GM12878 (cell line): ENCODE measurements around the gene SPTAN1. TPM values are rescaled to one million over a fixed set of nuclear protein-coding genes. Genes with fewer than 3 reads are reported as not detected.

Source experiments
- ATAC-seq: fragments of 200-7000 bp; cut with Tn5 transposase; 3 replicates; pipeline ENCODE4 v1.9.1; 2020; ENCODE audit warnings: mild to moderate bottlenecking, moderate library complexity
- BruUV-seq: library from RNA; stranded (reverse); fragments of 400-500 nt; replicated peaks from 2 replicates; lab custom pipeline; 2021; lab: Mats Ljungman, UMichigan
- CTCF ChIA-PET: fragments of 300-600 bp; sonication (Branson Sonifier 250); formaldehyde crosslinking; extraction: SDS; loops from one replicate; lab custom pipeline; 2021; ENCODE audit warnings: inconsistent platforms; lab: Yijun Ruan, JAX
- POLR2A ChIA-PET: fragments of 350-600 bp; formaldehyde crosslinking; extraction: SDS; loops from one replicate; lab custom pipeline; 2021; ENCODE audit warnings: inconsistent platforms; lab: Charles Lee
- RAD21 ChIA-PET: fragments of 300-600 bp; sonication (Branson Sonifier 250); formaldehyde crosslinking; loops from one replicate; lab custom pipeline; 2023; ENCODE audit warnings: antibody characterized with exemption; ENCODE audit not compliant: unreplicated experiment; lab: Charles Lee
- SMC1A ChIA-PET: fragments of 300-600 bp; sonication (Branson Sonifier 250); formaldehyde crosslinking; loops from one replicate; lab custom pipeline; 2023; ENCODE audit not compliant: unreplicated experiment, uncharacterized antibody; lab: Charles Lee
- DNase-seq: peaks from one replicate; pipeline ENCODE4 v3.0.0-alpha.2; 2011; ENCODE audit warnings: low read depth, low spot score
- FAIRE-seq: peaks from 3 replicates; lab custom pipeline; 2011; peaks lifted over from hg19 to GRCh38; lab: Jason Lieb, UNC
- H2AFZ ChIP-seq: 2 replicates; pipeline ENCODE4 v1.6.0; 2011; ENCODE audit warnings: low read depth, low read length, control low read depth; ENCODE audit not compliant: control insufficient read depth
- H3K27ac ChIP-seq: 2 replicates; pipeline ENCODE4 v1.5.1; 2011; ENCODE audit warnings: control low read depth; ENCODE audit not compliant: control insufficient read depth, insufficient read depth
- H3K27me3 ChIP-seq, 2 experiments: replicated peaks in 1 of 2; 2 replicates each; pipeline versions ENCODE4 v1.6.0 to v1.6.1; 2011; ENCODE audit warnings: low read length in 1 of 2; ENCODE audit not compliant: control insufficient read depth in 2 of 2, insufficient read depth in 2 of 2
- H3K36me3 ChIP-seq, 2 experiments: 2 replicates each; pipeline ENCODE4 v1.5.1; 2011; ENCODE audit warnings: low read length in 1 of 2; ENCODE audit not compliant: control insufficient read depth in 2 of 2, insufficient read depth in 2 of 2
- H3K4me1 ChIP-seq: 2 replicates; pipeline ENCODE4 v1.6.1; 2011; ENCODE audit warnings: mild to moderate bottlenecking, low read length, moderate library complexity, mixed read lengths; ENCODE audit not compliant: control insufficient read depth, insufficient read depth
- H3K4me2 ChIP-seq: 2 replicates; pipeline ENCODE4 v1.6.0; 2011; ENCODE audit warnings: control low read depth; ENCODE audit not compliant: control insufficient read depth, insufficient read depth
- H3K4me3 ChIP-seq: fragments of 200-600 bp; sonication (generic); 2 replicates; pipeline ENCODE4 v1.5.1; 2016
- H3K79me2 ChIP-seq: 2 replicates; pipeline ENCODE4 v1.6.0; 2011; ENCODE audit warnings: low read length; ENCODE audit not compliant: control insufficient read depth, insufficient read depth
- H3K9ac ChIP-seq: 2 replicates; pipeline ENCODE4 v1.8.0; 2011; ENCODE audit warnings: low read length, control low read depth, mixed read lengths; ENCODE audit not compliant: control insufficient read depth, insufficient read depth
- H3K9me3 ChIP-seq: replicated peaks from 3 replicates; pipeline ENCODE4 v1.5.1; 2011; ENCODE audit warnings: mild to moderate bottlenecking, low read length; ENCODE audit not compliant: control insufficient read depth, insufficient read depth
- H4K20me1 ChIP-seq: 2 replicates; pipeline ENCODE4 v1.6.0; 2011; ENCODE audit not compliant: control insufficient read depth, insufficient read depth
- CEBPB ChIP-seq, 2 experiments: fragments of 150-350 bp in 1 of 2; IDR thresholded peaks; 2 replicates each; pipeline ENCODE4 v1.6.1; 2012 to 2014; ENCODE audit warnings: low read depth in 2 of 2, low read length in 2 of 2, borderline replicate concordance in 1 of 2, inconsistent platforms in 1 of 2
- HDGF ChIP-seq: fragments of 450-650 bp; IDR thresholded peaks from 2 replicates; pipeline ENCODE4 v1.6.1; 2016; ENCODE audit warnings: antibody characterized with exemption
- KDM1A ChIP-seq: fragments of 200-600 bp; sonication (generic); IDR thresholded peaks from 2 replicates; pipeline ENCODE4 v1.6.1; 2016; ENCODE audit warnings: borderline replicate concordance
- NFYA ChIP-seq: IDR thresholded peaks from 2 replicates; pipeline ENCODE4 v1.6.1; 2011; ENCODE audit warnings: low read depth, mild to moderate bottlenecking, low read length, improper control_type of control experiment, borderline replicate concordance
- NRF1 ChIP-seq: conservative IDR thresholded peaks from 2 replicates; pipeline ENCODE4 v1.6.1; 2011; ENCODE audit warnings: mild to moderate bottlenecking, low read depth, low read length, improper control_type of control experiment
- RCOR1 ChIP-seq: conservative IDR thresholded peaks from 2 replicates; pipeline ENCODE4 v1.6.1; 2012; ENCODE audit warnings: low read depth, low read length, improper control_type of control experiment
- SMAD1 ChIP-seq: fragments of 450-650 bp; IDR thresholded peaks from 2 replicates; pipeline ENCODE4 v1.6.1; 2018; ENCODE audit warnings: mild to moderate bottlenecking, low read depth; ENCODE audit not compliant: partially characterized antibody
- SRF ChIP-seq, 2 experiments: IDR thresholded peaks; 2 replicates each; pipeline ENCODE4 v1.6.1; 2011; ENCODE audit warnings: low read depth in 2 of 2, low read length in 2 of 2, mild to moderate bottlenecking in 1 of 2, moderate library complexity in 1 of 2
- ZSCAN29 ChIP-seq: fragments of 450-650 bp; IDR thresholded peaks from 2 replicates; pipeline ENCODE4 v1.6.1; 2017; ENCODE audit warnings: mild to moderate bottlenecking, moderate library complexity
- WGBS: methylation state at CpG from one replicate; pipeline ENCODE4 v1.1.6; 2016; ENCODE audit warnings: low lambda C conversion rate; ENCODE audit not compliant: insufficient replicate concordance, insufficient coverage; ENCODE audit errors: missing lambda C conversion rate; 5-methylcytosine and 5-hydroxymethylcytosine counted together
- in situ Hi-C: fragments of 300-500 bp; cut with MboI; formaldehyde crosslinking; loops from 9 replicates; pipeline ENCODE4 v1.14.3; 2018; ENCODE audit warnings: mixed read lengths
- intact Hi-C: fragments of 100-400 bp; cut with micrococcal nuclease; formaldehyde crosslinking; loops from one replicate; pipeline ENCODE4 v1.14.2; 2022; ENCODE audit not compliant: unreplicated experiment
- polyA plus RNA-seq, 11 experiments: library from polyadenylated mRNA; depleted of rRNA in 4 of 11; unstranded in 6 of 11; stranded (reverse) in 5 of 11; fragments of >200 nt; fragmentation: Nextera tagmentation in 4 of 11; fragmentation: Illumina TruSeq in 1 of 11; extraction: Ambion mirVana in 4 of 11; extraction: Trizol in 1 of 11; gene quantifications; 1 replicate in 1 of 11; 2 replicates in 10 of 11; pipeline versions ENCODE4 v1.2.1 to v1.2.3, GENCODE V29; 2011 to 2016; ENCODE audit warnings: inconsistent platforms in 2 of 11, missing spikeins in 2 of 11, low read depth in 1 of 11
- total RNA-seq, 4 experiments: library from RNA; depleted of rRNA in 3 of 4; stranded (reverse); fragments of >200 nt in 3 of 4; fragmentation: Illumina TruSeq in 1 of 4; extraction: Trizol in 1 of 4; gene quantifications; 2 replicates each; pipeline versions ENCODE4 v1.2.1 to v1.2.3, GENCODE V29; 2013 to 2021
- TF ChIP-seq, protein P1 (sequence below): fragments of 450-650 bp; IDR thresholded peaks from 2 replicates; pipeline ENCODE4 v1.6.1; 2017; ENCODE audit warnings: mild to moderate bottlenecking, moderate library complexity

SPTAN1 gene
- total and polyA plus RNA-seq, 10 of the 15 experiments (the other 5 are each of a cell fraction or from before 2014, with no cell fraction given), result 18.7 to 156 (median 73.6) TPM

DNA sequence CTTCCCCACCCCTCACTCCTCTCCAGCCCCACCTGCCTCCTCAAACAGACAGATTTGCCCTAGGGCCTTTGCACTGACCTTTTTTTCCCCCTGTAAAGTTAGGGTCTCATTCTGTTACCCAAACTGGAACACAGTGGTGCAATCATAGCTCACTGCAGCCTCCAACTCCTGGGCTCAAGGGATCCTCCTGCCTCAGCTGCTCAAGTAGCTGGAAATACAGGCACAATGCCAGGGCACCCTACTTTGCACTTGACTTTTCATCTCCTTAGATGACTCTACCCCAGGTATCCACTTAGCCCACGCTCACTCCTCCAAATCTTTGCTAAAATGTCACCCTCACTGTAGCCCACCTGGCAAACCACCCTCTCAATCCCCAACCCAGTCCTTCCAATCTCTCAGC, 102.1 kb downstream of the SPTAN1 start:
- H4K20me1 ChIP-seq, result no peaks in the 10 kb centered on the region
- no peak overlapping the region for H3K4me3 ChIP-seq
- BruUV-seq, result no TSS peak
- no peaks in the 10 kb centered on the region for H3K36me3 ChIP-seq
- SMC1A ChIA-PET, result interaction anchor here (0.5 to 1.6 kb wide), 4 partner anchors 9 to 159 kb away, joined by 3 to 5 read pairs (median 3); no protein-coding TSS in a partner anchor
- no peak for FAIRE-seq
- TF ChIP-seq HDGF (no peak), SMAD1 (no peak), KDM1A (no peak)
- TF ChIP-seq, all 136 proteins: peak for 0
- no peak for ATAC-seq
- no peak for DNase-seq
- in situ Hi-C loops (no loop called here), intact Hi-C loops (loop anchor here (10.0 kb wide), 1 partner anchor 120 kb away; the partner anchor contains the start of gene ZER1)
- ChIA-PET POLR2A (interaction anchor here (0.5 to 1.9 kb wide), 7 partner anchors 8 to 31 kb away, joined by 3 to 8 read pairs (median 4); no protein-coding TSS in a partner anchor), RAD21 (interaction anchor here (0.7 to 2.6 kb wide), 3 partner anchors 9 to 16 kb away, joined by 3 to 7 read pairs (median 3); no protein-coding TSS in a partner anchor), CTCF (interaction anchor here (0.8 to 1.0 kb wide), 2 partner anchors 38 to 48 kb away, joined by 3 read pairs; partner anchors contain the start of gene PKN3)
- Histone ChIP-seq H3K79me2 (no peaks in the 10 kb centered on the region; the same call in 1 of the 2 replicates), H2AFZ (no peak overlapping the region), H3K27ac (no peak overlapping the region), H3K9ac (no peak overlapping the region), H3K9me3 (no peaks in the 10 kb centered on the region), H3K27me3 (no peaks in the 10 kb centered on the region), H3K4me2 (no peak overlapping the region), H3K4me1 (peaks cover 3% of the 10 kb centered on the region; the same call in 1 of the 2 replicates)
- WGBS, result 100% methylated on average over 1 of the region's 1 CpG

DNA sequence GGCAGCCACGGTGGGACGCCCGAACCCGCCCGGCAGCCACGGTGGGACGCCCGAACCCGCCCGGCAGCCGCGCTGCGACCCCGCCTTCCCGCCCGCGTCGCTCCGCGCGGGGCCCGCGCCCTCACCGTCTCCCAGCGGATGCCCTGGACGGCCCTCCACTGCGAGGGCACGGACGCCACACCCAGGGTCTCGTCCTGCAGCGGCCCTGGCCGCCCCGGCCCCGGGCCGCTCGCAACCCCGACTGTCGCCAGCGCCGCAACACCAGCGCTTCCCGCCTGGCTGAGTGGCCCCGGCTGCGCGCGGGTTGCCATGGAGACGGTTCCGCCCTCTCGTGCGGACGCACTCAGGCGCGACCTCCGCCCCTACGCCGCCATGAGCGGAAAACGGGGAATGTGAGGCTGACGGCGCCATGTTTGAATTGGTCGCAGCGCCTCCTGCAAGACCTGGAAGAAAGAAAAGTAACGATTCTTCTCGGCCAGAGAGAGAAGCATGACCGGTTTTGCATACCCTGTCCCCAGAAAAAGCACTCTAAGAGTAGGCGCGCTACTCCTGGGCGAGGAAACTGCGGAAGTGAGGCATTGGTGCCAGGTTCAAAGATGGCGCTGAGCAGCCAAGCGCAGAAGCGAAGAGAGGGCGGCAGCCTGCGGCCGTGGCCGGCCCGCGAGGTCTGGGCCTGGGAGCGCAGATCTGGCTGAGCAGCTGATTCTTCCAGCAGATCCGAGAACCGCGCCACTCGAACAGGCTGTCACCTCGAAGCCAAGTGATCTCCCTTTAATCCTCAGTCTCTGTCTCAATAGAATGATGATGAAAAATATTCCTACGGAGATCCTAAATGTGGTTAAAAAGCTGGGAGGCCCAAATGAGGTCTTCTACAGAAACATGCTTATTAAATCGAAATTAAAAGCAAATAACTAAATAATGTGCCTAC, 104.3 kb downstream of the SPTAN1 start, which contains the start of gene DYNC2I2:
DYNC2I2 (minus strand) TSS at position 432 of the 928 bp plus-strand sequence; CDS start at position 311, 121 bp downstream.
- H3K9me3 ChIP-seq, result no peaks in the 10 kb centered on the region
- peak within 1 kb of the TSS; percentile 99 for H3K27ac ChIP-seq
- H4K20me1 ChIP-seq, result no peaks in the 10 kb centered on the region
- DNase-seq, result peak; percentile 69
- H3K4me1 ChIP-seq, result peaks cover 3% of the 10 kb centered on the region; the same call in 1 of the 2 replicates
- peak; percentile 44 for FAIRE-seq
- no peaks in the 10 kb centered on the region for H3K36me3 ChIP-seq
- in situ Hi-C loops (no loop called here), intact Hi-C loops (loop anchor here (10.0 kb wide), 1 partner anchor 118 kb away; the partner anchor contains the start of gene ZER1)
- ChIA-PET RAD21 (interaction anchor here (1.1 to 1.3 kb wide), 3 partner anchors 13 to 31 kb away, joined by 3 to 6 read pairs (median 5); no protein-coding TSS in a partner anchor), SMC1A (interaction anchor here (1.0 to 1.6 kb wide), 3 partner anchors 13 to 37 kb away, joined by 3 read pairs; no protein-coding TSS in a partner anchor), POLR2A (interaction anchor here (0.6 to 1.4 kb wide), 9 partner anchors 11 to 231 kb away, joined by 3 to 8 read pairs (median 4); partner anchors contain the start of gene SET), CTCF (interaction anchor here (0.9 to 1.2 kb wide), 2 partner anchors 12 to 35 kb away, joined by 3 read pairs; no protein-coding TSS in a partner anchor)
- WGBS, result under 1% methylated on average over 62 of the region's 86 CpGs
- BruUV-seq, result TSS peak; percentile 83
- H3K4me3 ChIP-seq, result peak within 1 kb of the TSS; percentile 73
- peak within 1 kb of the TSS; percentile 94 for H3K9ac ChIP-seq
- ATAC-seq, result peak; percentile 86
- peak within 1 kb of the TSS; percentile 66 for H3K4me2 ChIP-seq
- no peaks in the 10 kb centered on the region; the same call in 1 of the 2 replicates for H3K79me2 ChIP-seq
- H2AFZ ChIP-seq, result peak within 1 kb of the TSS; percentile 97
- H3K27me3 ChIP-seq, result no peaks in the 10 kb centered on the region
- no peak for TF ChIP-seq SRF (IDR thresholded peaks at IDR 0.05; ENCODE audit: low read depth in 2 of 2, low read length in 2 of 2)
- no peak for TF ChIP-seq NFYA
- TF ChIP-seq, protein P1, sequence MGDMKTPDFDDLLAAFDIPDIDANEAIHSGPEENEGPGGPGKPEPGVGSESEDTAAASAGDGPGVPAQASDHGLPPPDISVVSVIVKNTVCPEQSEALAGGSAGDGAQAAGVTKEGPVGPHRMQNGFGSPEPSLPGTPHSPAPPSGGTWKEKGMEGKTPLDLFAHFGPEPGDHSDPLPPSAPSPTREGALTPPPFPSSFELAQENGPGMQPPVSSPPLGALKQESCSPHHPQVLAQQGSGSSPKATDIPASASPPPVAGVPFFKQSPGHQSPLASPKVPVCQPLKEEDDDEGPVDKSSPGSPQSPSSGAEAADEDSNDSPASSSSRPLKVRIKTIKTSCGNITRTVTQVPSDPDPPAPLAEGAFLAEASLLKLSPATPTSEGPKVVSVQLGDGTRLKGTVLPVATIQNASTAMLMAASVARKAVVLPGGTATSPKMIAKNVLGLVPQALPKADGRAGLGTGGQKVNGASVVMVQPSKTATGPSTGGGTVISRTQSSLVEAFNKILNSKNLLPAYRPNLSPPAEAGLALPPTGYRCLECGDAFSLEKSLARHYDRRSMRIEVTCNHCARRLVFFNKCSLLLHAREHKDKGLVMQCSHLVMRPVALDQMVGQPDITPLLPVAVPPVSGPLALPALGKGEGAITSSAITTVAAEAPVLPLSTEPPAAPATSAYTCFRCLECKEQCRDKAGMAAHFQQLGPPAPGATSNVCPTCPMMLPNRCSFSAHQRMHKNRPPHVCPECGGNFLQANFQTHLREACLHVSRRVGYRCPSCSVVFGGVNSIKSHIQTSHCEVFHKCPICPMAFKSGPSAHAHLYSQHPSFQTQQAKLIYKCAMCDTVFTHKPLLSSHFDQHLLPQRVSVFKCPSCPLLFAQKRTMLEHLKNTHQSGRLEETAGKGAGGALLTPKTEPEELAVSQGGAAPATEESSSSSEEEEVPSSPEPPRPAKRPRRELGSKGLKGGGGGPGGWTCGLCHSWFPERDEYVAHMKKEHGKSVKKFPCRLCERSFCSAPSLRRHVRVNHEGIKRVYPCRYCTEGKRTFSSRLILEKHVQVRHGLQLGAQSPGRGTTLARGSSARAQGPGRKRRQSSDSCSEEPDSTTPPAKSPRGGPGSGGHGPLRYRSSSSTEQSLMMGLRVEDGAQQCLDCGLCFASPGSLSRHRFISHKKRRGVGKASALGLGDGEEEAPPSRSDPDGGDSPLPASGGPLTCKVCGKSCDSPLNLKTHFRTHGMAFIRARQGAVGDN, result peak; percentile 41
- TF ChIP-seq CEBPB (IDR thresholded peaks at IDR 0.05; ENCODE audit: borderline replicate concordance in 1 of 2, low read depth in 2 of 2, low read length in 2 of 2), result no peak
- no peak for TF ChIP-seq NRF1
- peak; percentile 91; the same call in 1 of the 2 replicates for TF ChIP-seq RCOR1
- TF ChIP-seq ZSCAN29, result peak; percentile 68; the same call in 1 of the 2 replicates
